HepG2 (cell line): ENCODE data around the gene MPIG6B. TPM values are rescaled to one million over a fixed set of nuclear protein-coding genes. Genes with fewer than 3 reads are reported as not detected.

ENCODE experiments used
- ARHGAP35 ChIP-seq: sonication (generic); formaldehyde crosslinking; IDR thresholded peaks from 2 replicates; pipeline ENCODE4 v1.9.0; 2022; ENCODE audit warnings: mild to moderate bottlenecking, inconsistent platforms, moderate library complexity, missing genetic modification reagents, borderline replicate concordance
- ASH2L ChIP-seq: fragments of 300-600, 200-600 bp; sonication (generic); IDR thresholded peaks from 2 replicates; pipeline ENCODE4 v1.7.0; 2017; ENCODE audit warnings: low read depth, mild to moderate bottlenecking, moderate library complexity, mixed read lengths, low read length; ENCODE audit not compliant: insufficient read length
- CBX1 ChIP-seq: IDR thresholded peaks from one replicate; pipeline ENCODE4 v1.6.1; 2016; ENCODE audit warnings: antibody characterized with exemption, low read depth
- NAIF1 ChIP-seq: sonication (generic); formaldehyde crosslinking; IDR thresholded peaks from 2 replicates; pipeline ENCODE4 v1.5.0; 2020; ENCODE audit warnings: mild to moderate bottlenecking, missing genetic modification reagents, borderline replicate concordance
- NR2F1 ChIP-seq, 2 experiments: fragments of 450-650 bp in 1 of 2; formaldehyde crosslinking in 1 of 2; IDR thresholded peaks; 2 replicates each; pipeline versions ENCODE4 v1.5.0 to v1.6.1; 2016 to 2020; ENCODE audit warnings: mild to moderate bottlenecking in 1 of 2, missing compliant biosample characterization in 1 of 2, missing genetic modification reagents in 1 of 2, moderate library complexity in 1 of 2
- RELA ChIP-seq: sonication (generic); formaldehyde crosslinking; IDR thresholded peaks from 2 replicates; pipeline ENCODE4 v1.4.0; 2020; ENCODE audit warnings: missing genetic modification reagents
- SMYD3 ChIP-seq: sonication (generic); formaldehyde crosslinking; IDR thresholded peaks from 2 replicates; pipeline ENCODE4 v1.8.1; 2023; ENCODE audit warnings: mild to moderate bottlenecking, missing genetic modification reagents
- SP140L ChIP-seq: sonication (generic); formaldehyde crosslinking; IDR thresholded peaks from 2 replicates; pipeline ENCODE4 v1.4.0; 2020; ENCODE audit warnings: missing genetic modification reagents, borderline replicate concordance
- SRSF1 ChIP-seq: fragments of 200-400 bp; formaldehyde crosslinking; optimal IDR thresholded peaks from 2 replicates; pipeline ENCODE3; 2017; ENCODE audit warnings: mild to moderate bottlenecking, low read depth, low read length, moderate library complexity
- SRSF9 ChIP-seq: fragments of 200-400 bp; formaldehyde crosslinking; IDR thresholded peaks from 2 replicates; pipeline ENCODE4 v1.6.1; 2018; ENCODE audit warnings: borderline replicate concordance, mild to moderate bottlenecking, low read depth, low read length; ENCODE audit not compliant: insufficient read depth, poor library complexity, severe bottlenecking
- ZKSCAN8 ChIP-seq: IDR thresholded peaks from 2 replicates; pipeline ENCODE4 v1.6.1; 2016; ENCODE audit warnings: borderline replicate concordance, missing genetic modification reagents, missing compliant biosample characterization
- ZNF232 ChIP-seq: sonication (generic); formaldehyde crosslinking; IDR thresholded peaks from 2 replicates; pipeline ENCODE4 v1.4.0; 2020; ENCODE audit warnings: missing genetic modification reagents, borderline replicate concordance
- ZNF282 ChIP-seq: fragments of 450-650 bp; IDR thresholded peaks from 2 replicates; pipeline ENCODE4 v1.6.1; 2018; ENCODE audit not compliant: partially characterized antibody
- ZNF33A ChIP-seq: sonication (generic); formaldehyde crosslinking; IDR thresholded peaks from 2 replicates; pipeline ENCODE4 v1.5.1; 2020; ENCODE audit warnings: missing genetic modification reagents, mild to moderate bottlenecking, moderate library complexity, borderline replicate concordance
- ZNF552 ChIP-seq: sonication (generic); formaldehyde crosslinking; IDR thresholded peaks from 2 replicates; pipeline ENCODE4 v1.9.0; 2022; ENCODE audit warnings: missing genetic modification reagents, mild to moderate bottlenecking, borderline replicate concordance
- ZNF557 ChIP-seq: sonication (generic); formaldehyde crosslinking; IDR thresholded peaks from 2 replicates; pipeline ENCODE4 v1.4.0; 2020; ENCODE audit warnings: missing genetic modification reagents
- ZNF780A ChIP-seq: sonication (generic); formaldehyde crosslinking; IDR thresholded peaks from 2 replicates; pipeline ENCODE4 v1.8.0; 2022; ENCODE audit warnings: mild to moderate bottlenecking, missing genetic modification reagents, moderate library complexity
- ZNF790 ChIP-seq: sonication (generic); formaldehyde crosslinking; IDR thresholded peaks from 2 replicates; pipeline ENCODE4 v1.8.0; 2022; ENCODE audit warnings: missing genetic modification reagents, mild to moderate bottlenecking, borderline replicate concordance
- polyA plus RNA-seq, 8 experiments: library from polyadenylated mRNA; depleted of rRNA in 3 of 8; stranded (reverse) in 7 of 8; unstranded in 1 of 8; fragments of >200 nt; fragmentation: Illumina TruSeq in 4 of 8; extraction: Trizol in 4 of 8; gene quantifications; 2 replicates each; pipeline versions ENCODE4 v1.2.1 to v1.2.3, GENCODE V29; 2011 to 2016; ENCODE audit warnings: low read depth in 4 of 8, missing spikeins in 1 of 8, mixed read lengths in 1 of 8; ENCODE audit not compliant: insufficient read depth in 1 of 8
- total RNA-seq, 5 experiments: library from RNA; depleted of rRNA; stranded (reverse); fragments of >200 nt; fragmentation: Illumina TruSeq; extraction: Trizol; gene quantifications; 2 replicates each; pipeline ENCODE4 v1.2.3, GENCODE V29; 2016; ENCODE audit warnings: low read depth in 1 of 5
- TF ChIP-seq, protein P1 (sequence below): sonication (generic); formaldehyde crosslinking; IDR thresholded peaks from 2 replicates; pipeline ENCODE4 v1.8.1; 2023; ENCODE audit warnings: mild to moderate bottlenecking, inconsistent platforms, moderate library complexity, missing genetic modification reagents, borderline replicate concordance
- TF ChIP-seq, protein P2 (sequence below): sonication (generic); formaldehyde crosslinking; IDR thresholded peaks from 2 replicates; pipeline ENCODE4 v1.5.1; 2020; ENCODE audit warnings: missing genetic modification reagents, mild to moderate bottlenecking, borderline replicate concordance
- TF ChIP-seq, protein P3 (sequence below): sonication (generic); formaldehyde crosslinking; IDR thresholded peaks from 2 replicates; pipeline ENCODE4 v1.4.0; 2020; ENCODE audit warnings: mild to moderate bottlenecking, missing genetic modification reagents

The MPIG6B gene
- total and polyA plus RNA-seq, 2 of the 13 experiments (the other 11 are each of a cell fraction or from before 2014, with no cell fraction given), result not detected

DNA sequence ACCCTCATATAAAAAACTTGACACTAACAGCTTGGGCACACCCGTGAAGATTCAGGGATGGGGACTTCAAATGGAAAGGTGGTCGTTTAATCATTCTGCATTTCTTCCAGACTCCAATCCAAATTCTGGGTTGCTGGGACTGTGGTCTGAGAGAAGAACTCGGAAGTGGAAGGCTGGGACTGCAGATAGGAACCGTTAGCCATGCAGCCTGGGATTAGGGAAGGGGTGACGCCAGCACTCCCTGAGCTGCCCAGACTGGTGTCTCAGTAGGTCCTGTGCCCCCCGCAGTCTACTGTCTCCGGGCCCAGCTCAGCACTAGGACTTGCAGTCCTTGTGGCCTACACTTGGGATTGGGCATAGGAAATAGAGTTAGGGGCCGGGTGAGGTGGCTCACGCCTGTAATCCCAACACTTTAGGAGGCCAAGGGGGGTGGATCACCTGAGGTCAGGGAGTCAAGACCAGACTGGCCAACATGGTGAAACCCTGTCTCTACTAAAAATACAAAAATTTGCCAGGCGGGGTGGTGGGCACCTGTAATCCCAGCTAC lies 13.7 kb downstream of the MPIG6B start (continued):
- TF ChIP-seq, protein P1, sequence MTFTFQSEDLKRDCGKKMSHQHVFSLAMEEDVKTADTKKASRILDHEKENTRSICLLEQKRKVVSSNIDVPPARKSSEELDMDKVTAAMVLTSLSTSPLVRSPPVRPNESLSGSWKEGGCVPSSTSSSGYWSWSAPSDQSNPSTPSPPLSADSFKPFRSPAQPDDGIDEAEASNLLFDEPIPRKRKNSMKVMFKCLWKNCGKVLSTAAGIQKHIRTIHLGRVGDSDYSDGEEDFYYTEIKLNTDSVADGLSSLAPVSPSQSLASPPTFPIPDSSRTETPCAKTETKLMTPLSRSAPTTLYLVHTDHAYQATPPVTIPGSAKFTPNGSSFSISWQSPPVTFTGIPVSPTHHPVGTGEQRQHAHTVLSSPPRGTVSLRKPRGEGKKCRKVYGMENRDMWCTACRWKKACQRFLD (CRISPR knock-in tag), result 0 out of 2 replicates have a peak, but pooled peaks have one; percentile 54
- TF ChIP-seq ZNF282 (no peak), CBX1 (peak; percentile 1), NR2F1 (CRISPR knock-in tag; IDR thresholded peaks at IDR 0.05) (no peak), ZNF232 (no peak), ARHGAP35 (CRISPR knock-in tag) (no peak), ZKSCAN8 (no peak), RELA (CRISPR knock-in tag) (no peak), SMYD3 (no peak), ASH2L (peak; percentile 20), SRSF1 (no peak), NAIF1 (CRISPR knock-in tag) (0 out of 2 replicates have a peak, but pooled peaks have one; percentile 70), SP140L (CRISPR knock-in tag) (no peak), ZNF557 (CRISPR knock-in tag) (no peak), ZNF33A (CRISPR knock-in tag) (no peak), ZNF790 (CRISPR knock-in tag) (0 out of 2 replicates have a peak, but pooled peaks have one; percentile 25), ZNF780A (CRISPR knock-in tag) (no peak), SRSF9 (no peak), ZNF552 (CRISPR knock-in tag) (no peak; the same call in 1 of the 2 replicates)
- TF ChIP-seq, protein P2, sequence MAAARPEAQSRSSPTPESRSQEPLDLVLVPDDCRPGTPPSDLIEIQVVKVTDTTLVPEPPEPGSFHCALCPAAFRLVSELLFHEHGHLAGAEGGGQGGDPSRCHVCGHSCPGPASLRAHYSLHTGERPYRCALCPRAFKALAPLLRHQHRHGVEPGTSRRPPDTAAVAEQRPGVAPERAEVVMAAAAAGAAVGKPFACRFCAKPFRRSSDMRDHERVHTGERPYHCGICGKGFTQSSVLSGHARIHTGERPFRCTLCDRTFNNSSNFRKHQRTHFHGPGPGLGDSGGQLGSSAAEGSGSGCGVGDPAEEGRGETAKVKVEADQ, result no peak
- TF ChIP-seq, protein P3, sequence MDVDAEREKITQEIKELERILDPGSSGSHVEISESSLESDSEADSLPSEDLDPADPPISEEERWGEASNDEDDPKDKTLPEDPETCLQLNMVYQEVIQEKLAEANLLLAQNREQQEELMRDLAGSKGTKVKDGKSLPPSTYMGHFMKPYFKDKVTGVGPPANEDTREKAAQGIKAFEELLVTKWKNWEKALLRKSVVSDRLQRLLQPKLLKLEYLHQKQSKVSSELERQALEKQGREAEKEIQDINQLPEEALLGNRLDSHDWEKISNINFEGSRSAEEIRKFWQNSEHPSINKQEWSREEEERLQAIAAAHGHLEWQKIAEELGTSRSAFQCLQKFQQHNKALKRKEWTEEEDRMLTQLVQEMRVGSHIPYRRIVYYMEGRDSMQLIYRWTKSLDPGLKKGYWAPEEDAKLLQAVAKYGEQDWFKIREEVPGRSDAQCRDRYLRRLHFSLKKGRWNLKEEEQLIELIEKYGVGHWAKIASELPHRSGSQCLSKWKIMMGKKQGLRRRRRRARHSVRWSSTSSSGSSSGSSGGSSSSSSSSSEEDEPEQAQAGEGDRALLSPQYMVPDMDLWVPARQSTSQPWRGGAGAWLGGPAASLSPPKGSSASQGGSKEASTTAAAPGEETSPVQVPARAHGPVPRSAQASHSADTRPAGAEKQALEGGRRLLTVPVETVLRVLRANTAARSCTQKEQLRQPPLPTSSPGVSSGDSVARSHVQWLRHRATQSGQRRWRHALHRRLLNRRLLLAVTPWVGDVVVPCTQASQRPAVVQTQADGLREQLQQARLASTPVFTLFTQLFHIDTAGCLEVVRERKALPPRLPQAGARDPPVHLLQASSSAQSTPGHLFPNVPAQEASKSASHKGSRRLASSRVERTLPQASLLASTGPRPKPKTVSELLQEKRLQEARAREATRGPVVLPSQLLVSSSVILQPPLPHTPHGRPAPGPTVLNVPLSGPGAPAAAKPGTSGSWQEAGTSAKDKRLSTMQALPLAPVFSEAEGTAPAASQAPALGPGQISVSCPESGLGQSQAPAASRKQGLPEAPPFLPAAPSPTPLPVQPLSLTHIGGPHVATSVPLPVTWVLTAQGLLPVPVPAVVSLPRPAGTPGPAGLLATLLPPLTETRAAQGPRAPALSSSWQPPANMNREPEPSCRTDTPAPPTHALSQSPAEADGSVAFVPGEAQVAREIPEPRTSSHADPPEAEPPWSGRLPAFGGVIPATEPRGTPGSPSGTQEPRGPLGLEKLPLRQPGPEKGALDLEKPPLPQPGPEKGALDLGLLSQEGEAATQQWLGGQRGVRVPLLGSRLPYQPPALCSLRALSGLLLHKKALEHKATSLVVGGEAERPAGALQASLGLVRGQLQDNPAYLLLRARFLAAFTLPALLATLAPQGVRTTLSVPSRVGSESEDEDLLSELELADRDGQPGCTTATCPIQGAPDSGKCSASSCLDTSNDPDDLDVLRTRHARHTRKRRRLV (CRISPR knock-in tag), result no peak
